HEK293T (cell line): ENCODE data around the gene BPGM.
A peak's percentile ranks its signal among the peaks of the same experiment; 100 is the strongest.

Source experiments
- CTCF ChIA-PET: fragments of 350-600 bp; formaldehyde crosslinking; extraction: SDS; loops from one replicate; lab custom pipeline; 2021; ENCODE audit warnings: antibody characterized with exemption, inconsistent platforms; lab: Yijun Ruan, JAX
- POLR2A ChIA-PET: fragments of 350-600 bp; formaldehyde crosslinking; extraction: SDS; loops from one replicate; lab custom pipeline; 2020; ENCODE audit warnings: antibody characterized with exemption, inconsistent platforms; lab: Yijun Ruan, JAX
- DNase-seq: peaks from one replicate; pipeline ENCODE4 v3.0.0; 2012; ENCODE audit warnings: mixed read lengths; ENCODE audit errors: extremely low spot score
- ARNT ChIP-seq: fragments of 450-650 bp; IDR thresholded peaks from 2 replicates; pipeline ENCODE4 v1.6.1; 2017; ENCODE audit warnings: mild to moderate bottlenecking
- BHLHE40 ChIP-seq: fragments of 450-650 bp; IDR thresholded peaks from 2 replicates; pipeline ENCODE4 v1.6.1; 2016; ENCODE audit warnings: mild to moderate bottlenecking, moderate library complexity, borderline replicate concordance
- CTBP1 ChIP-seq: fragments of 450-650 bp; IDR thresholded peaks from 2 replicates; pipeline ENCODE4 v1.6.1; 2016; ENCODE audit warnings: borderline replicate concordance
- ELF4 ChIP-seq: fragments of 450-650 bp; IDR thresholded peaks from 2 replicates; pipeline ENCODE4 v1.6.1; 2017; ENCODE audit warnings: antibody characterized with exemption
- FOXA1 ChIP-seq: fragments of 450-650 bp; IDR thresholded peaks from 2 replicates; pipeline ENCODE4 v1.6.1; 2016; ENCODE audit warnings: mild to moderate bottlenecking
- FOXK2 ChIP-seq: fragments of 450-650 bp; IDR thresholded peaks from 2 replicates; pipeline ENCODE4 v1.6.1; 2016; ENCODE audit warnings: mild to moderate bottlenecking
- FOXM1 ChIP-seq: fragments of 450-650 bp; IDR thresholded peaks from 2 replicates; pipeline ENCODE4 v1.6.1; 2017; ENCODE audit warnings: mild to moderate bottlenecking, borderline replicate concordance
- HDGF ChIP-seq: fragments of 450-650 bp; IDR thresholded peaks from 2 replicates; pipeline ENCODE4 v1.6.1; 2017; ENCODE audit warnings: antibody characterized with exemption, borderline replicate concordance
- L3MBTL2 ChIP-seq: fragments of 450-650 bp; conservative IDR thresholded peaks from 2 replicates; pipeline ENCODE4 v1.6.1; 2016; ENCODE audit warnings: mild to moderate bottlenecking
- LEF1 ChIP-seq: fragments of 450-650 bp; IDR thresholded peaks from 2 replicates; pipeline ENCODE4 v1.6.1; 2017; ENCODE audit warnings: mild to moderate bottlenecking, borderline replicate concordance
- NFRKB ChIP-seq: fragments of 450-650 bp; IDR thresholded peaks from 2 replicates; pipeline ENCODE4 v1.6.1; 2016; ENCODE audit warnings: mild to moderate bottlenecking, moderate library complexity
- PKNOX1 ChIP-seq: fragments of 450-650 bp; IDR thresholded peaks from 2 replicates; pipeline ENCODE4 v1.6.1; 2016
- SP1 ChIP-seq: fragments of 450-650 bp; IDR thresholded peaks from 2 replicates; pipeline ENCODE4 v1.6.1; 2017
- SUZ12 ChIP-seq: fragments of 450-650 bp; IDR thresholded peaks from 2 replicates; pipeline ENCODE4 v1.6.1; 2016; ENCODE audit warnings: mild to moderate bottlenecking
- TARDBP ChIP-seq: fragments of 450-650 bp; IDR thresholded peaks from 2 replicates; pipeline ENCODE4 v1.6.1; 2016
- ZNF384 ChIP-seq: fragments of 450-650 bp; IDR thresholded peaks from 2 replicates; pipeline ENCODE4 v1.6.1; 2016

BPGM gene

GRCh38 chr7:134704827-134705226 is 58.2 kb downstream of the BPGM start:
- ChIA-PET POLR2A (no interaction called here), CTCF (no interaction called here)
- TF ChIP-seq LEF1, result no peak
- no peak for TF ChIP-seq ZNF384
- no peak for TF ChIP-seq PKNOX1
- no peak for TF ChIP-seq CTBP1
- TF ChIP-seq SUZ12, result no peak
- TF ChIP-seq ARNT, result no peak
- TF ChIP-seq TARDBP, result no peak
- TF ChIP-seq FOXA1, result no peak
- DNase-seq, result no peak

DNA sequence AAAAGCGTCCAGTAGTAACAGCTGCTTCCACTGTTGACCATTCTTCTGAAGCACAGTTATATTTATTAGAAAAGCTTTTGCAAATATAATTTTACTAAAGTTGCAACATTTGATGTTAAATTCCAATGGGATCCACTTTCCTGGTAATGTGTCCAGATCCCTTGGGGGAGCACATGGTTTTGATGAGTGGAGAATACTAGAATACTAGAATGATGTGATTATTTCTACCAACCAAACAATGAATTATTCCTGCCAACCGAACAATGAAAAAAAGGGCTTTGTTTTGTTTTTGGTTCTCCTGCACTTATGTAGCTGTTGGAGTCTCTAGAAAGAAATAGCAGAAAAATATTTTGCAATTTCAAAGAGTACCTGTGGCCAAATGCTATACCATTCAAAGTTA is 59.1 kb downstream of the BPGM start:
- DNase-seq, result no peak
- TF ChIP-seq LEF1 (no peak), SUZ12 (no peak), FOXA1 (no peak), ARNT (no peak), FOXM1 (no peak), NFRKB (no peak), PKNOX1 (no peak), HDGF (no peak), SP1 (no peak), FOXK2 (no peak), CTBP1 (no peak), ZNF384 (no peak), BHLHE40 (no peak)
- POLR2A ChIA-PET, result no interaction called here
- CTCF ChIA-PET, result no interaction called here

DNA sequence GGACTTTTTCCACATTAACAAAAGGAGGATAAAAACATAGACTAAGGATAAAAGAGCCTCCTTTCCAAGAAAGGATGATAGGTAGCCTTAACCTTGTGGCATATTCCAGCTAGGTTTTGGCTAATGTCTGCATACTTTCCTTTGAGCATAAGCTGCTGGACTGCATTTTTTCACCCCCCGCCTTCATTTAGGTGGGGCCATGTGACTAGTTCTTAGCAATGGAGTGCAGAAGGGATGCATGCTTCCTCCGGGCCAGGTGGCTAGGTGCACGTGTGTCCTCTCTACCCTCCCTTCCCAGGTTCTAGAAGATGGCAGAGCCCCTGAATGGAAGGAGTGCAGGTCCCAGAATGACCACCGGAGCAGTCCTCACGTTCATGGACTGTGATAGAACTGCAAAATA is 59.8 kb downstream of the BPGM start:
- no peak for DNase-seq
- ChIA-PET POLR2A (no interaction called here), CTCF (no interaction called here)
- no peak for TF ChIP-seq HDGF
- no peak for TF ChIP-seq FOXA1
- TF ChIP-seq LEF1, result no peak
- no peak for TF ChIP-seq PKNOX1
- no peak for TF ChIP-seq NFRKB
- no peak for TF ChIP-seq CTBP1
- TF ChIP-seq L3MBTL2, result no peak
- TF ChIP-seq SP1, result no peak

DNA sequence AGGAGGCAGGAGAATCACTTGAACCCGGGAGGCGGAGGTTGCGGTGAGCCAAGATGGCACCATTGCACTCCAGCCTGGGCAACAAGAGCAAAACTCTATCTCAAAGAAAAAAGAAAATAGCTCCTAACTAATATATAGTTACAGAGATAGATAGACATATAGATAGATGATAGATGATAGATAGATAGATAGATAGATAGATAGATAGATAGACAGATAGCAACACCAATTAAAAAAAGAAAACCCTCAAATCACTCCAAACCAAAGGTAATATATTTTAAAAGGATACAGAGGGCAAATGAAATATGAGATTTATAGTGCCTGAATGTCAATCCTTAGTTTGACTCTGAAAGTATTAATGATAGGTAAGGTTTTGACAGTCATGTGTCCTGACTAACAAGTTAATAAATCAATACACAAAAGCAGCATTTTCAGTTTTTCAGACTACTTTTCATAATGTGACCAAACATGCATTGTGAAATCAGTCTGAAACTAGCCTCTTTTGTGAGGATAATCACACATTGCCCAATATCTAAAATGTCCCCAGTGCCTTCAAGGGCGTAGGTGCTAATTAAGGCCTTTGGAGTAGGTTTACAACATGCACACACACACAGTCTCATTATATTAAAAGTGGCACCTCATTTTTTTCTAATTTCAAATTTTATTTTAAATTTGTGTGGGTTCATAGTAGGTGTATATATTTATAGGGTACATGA is 61.2 kb downstream of the BPGM start:
- POLR2A ChIA-PET, result no interaction called here
- DNase-seq, result no peak
- TF ChIP-seq NFRKB, result no peak
- TF ChIP-seq FOXK2, result no peak
- no peak for TF ChIP-seq FOXM1
- TF ChIP-seq FOXA1, result no peak
- TF ChIP-seq TARDBP, result no peak
- TF ChIP-seq PKNOX1, result no peak
- no peak for TF ChIP-seq ZNF384
- no peak for TF ChIP-seq BHLHE40
- TF ChIP-seq CTBP1, result no peak
- no peak for TF ChIP-seq SUZ12
- TF ChIP-seq HDGF, result no peak
- no peak for TF ChIP-seq SP1
- no peak for TF ChIP-seq ELF4

DNA sequence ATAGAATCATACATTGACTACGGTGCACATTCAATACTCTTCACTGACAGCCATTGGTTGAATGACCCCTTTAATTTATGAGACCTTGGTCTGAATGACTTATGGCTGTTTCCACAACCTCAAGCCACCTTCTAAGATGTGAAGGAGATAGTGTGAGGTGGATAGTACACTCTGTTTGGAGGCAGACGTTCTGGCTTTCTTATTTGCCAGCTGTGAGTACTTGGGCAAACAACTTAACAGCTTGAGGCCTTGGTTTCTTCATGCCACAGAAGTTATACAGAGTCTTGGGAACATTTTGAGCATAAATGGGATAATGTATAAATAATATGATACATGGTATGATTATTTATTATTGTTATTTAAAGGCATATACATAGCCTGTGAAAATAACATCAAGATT is 62.0 kb downstream of the BPGM start:
- POLR2A ChIA-PET, result no interaction called here
- CTCF ChIA-PET, result no interaction called here
- no peak for TF ChIP-seq HDGF
- TF ChIP-seq PKNOX1, result 0 out of 2 replicates have a peak, but pooled peaks have one; percentile 2
- DNase-seq, result no peak

More for the DNA sequence above, 61.2 kb downstream of the BPGM start:
- CTCF ChIA-PET, result no interaction called here

DNA sequence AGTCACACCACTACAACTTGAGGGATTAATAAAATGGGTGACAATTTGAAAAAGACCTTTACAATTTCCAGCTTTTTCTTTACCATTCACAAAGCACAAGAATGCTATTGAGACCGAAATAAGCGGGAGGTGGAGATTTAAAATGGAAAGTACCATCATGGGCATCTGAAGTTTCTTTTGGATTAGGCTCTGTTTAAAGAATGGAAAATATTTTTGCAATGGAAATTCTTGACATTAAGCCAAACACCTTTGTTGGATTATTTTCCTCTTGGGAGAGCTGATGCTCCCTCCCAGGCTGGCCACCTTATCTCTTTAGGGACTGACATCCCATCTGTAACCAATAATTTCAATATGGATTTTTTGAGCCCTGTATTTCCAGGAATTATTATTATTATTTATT is 62.5 kb downstream of the BPGM start:
- TF ChIP-seq TARDBP, result no peak
- no peak for TF ChIP-seq FOXK2
- no peak for TF ChIP-seq FOXM1
- POLR2A ChIA-PET, result no interaction called here
- no peak for DNase-seq
- CTCF ChIA-PET, result no interaction called here

DNA sequence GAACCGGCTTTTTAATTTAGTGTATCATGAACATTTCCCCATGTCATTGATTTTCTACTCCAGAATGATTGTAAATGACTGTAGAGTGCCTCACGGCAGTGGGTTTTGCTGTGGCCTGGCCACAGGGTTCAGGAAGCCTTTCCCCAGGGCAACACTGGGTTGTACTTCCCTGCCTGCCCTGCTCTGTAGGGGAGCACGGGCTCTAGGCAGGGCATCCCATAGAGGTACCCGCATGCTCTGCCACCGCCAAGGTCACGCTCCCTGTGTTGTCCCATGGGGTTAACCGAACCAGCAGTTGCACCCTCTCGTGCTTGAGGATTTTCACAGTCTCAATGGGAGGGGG is 63.8 kb downstream of the BPGM start:
- no peak for DNase-seq
- CTCF ChIA-PET, result no interaction called here
- TF ChIP-seq ZNF384 (no peak), L3MBTL2 (no peak), FOXK2 (no peak), BHLHE40 (no peak), FOXA1 (no peak), SP1 (no peak), LEF1 (no peak), PKNOX1 (no peak), ARNT (no peak), SUZ12 (no peak), ELF4 (no peak), CTBP1 (no peak), TARDBP (no peak), FOXM1 (no peak), HDGF (no peak)
- POLR2A ChIA-PET, result no interaction called here
